HG02852 (cell line): ENCODE data around the gene NAA35.
"Not testable (repeated sequence)": the region's sequence is repeated elsewhere in the genome, so short reads cannot be mapped to it uniquely, and the experiment has no call there.

ENCODE experiments used
- ATAC-seq: cut with Tn5 transposase; IDR thresholded peaks from one replicate; pipeline ENCODE4 v1.9.1; 2021; ENCODE audit warnings: mild to moderate bottlenecking, moderate library complexity; ENCODE audit not compliant: unreplicated experiment

The NAA35 gene

GRCh38 chr9:86022687-86023266, 81.8 kb downstream of the NAA35 start:
- ATAC-seq, result no peak

- no peak for ATAC-seq
Measured at GRCh38 chr9:86027767-86028166, 86.8 kb downstream of the NAA35 start.

- no peak for ATAC-seq
Measured at GRCh38 chr9:86034863-86035734, 94.2 kb downstream of the NAA35 start.

- no peak for ATAC-seq
Measured at GRCh38 chr9:86035827-86036440, 95.0 kb downstream of the NAA35 start.

GRCh38 chr9:86036555-86036954, 95.6 kb downstream of the NAA35 start:
- ATAC-seq, result no peak

- ATAC-seq, result no peak
Measured at GRCh38 chr9:86039991-86040860, 99.3 kb downstream of the NAA35 start.

GRCh38 chr9:86040861-86041155, 99.9 kb downstream of the NAA35 start:
- ATAC-seq, result no peak

GRCh38 chr9:86041311-86041741, 100.4 kb downstream of the NAA35 start:
- ATAC-seq, result no peak

GRCh38 chr9:86042199-86042978, 101.4 kb downstream of the NAA35 start:
- ATAC-seq, result no peak

GRCh38 chr9:86043586-86043985, 102.6 kb downstream of the NAA35 start:
- no peak for ATAC-seq

- ATAC-seq, result no peak
Measured at GRCh38 chr9:86043999-86044398, 103.1 kb downstream of the NAA35 start.

- no peak for ATAC-seq
Measured at GRCh38 chr9:86045654-86046053, 104.7 kb downstream of the NAA35 start.

- no peak for ATAC-seq
Measured at GRCh38 chr9:86046071-86046636, 105.2 kb downstream of the NAA35 start.

GRCh38 chr9:86046930-86047341, 106.0 kb downstream of the NAA35 start:
- no peak for ATAC-seq

- ATAC-seq, result no peak
Measured at GRCh38 chr9:86047361-86047760, 106.4 kb downstream of the NAA35 start.

- not testable (repeated sequence) for ATAC-seq
Measured at GRCh38 chr9:86048018-86048742, 107.2 kb downstream of the NAA35 start.

- no peak for ATAC-seq
Measured at GRCh38 chr9:86052556-86053468, 111.9 kb downstream of the NAA35 start.

- no peak for ATAC-seq
Measured at GRCh38 chr9:86054695-86055094, 113.7 kb downstream of the NAA35 start.
